HL-60 (cell line): ENCODE measurements around the gene UBTF.

ENCODE experiments used
- DNase-seq, 2 experiments: peaks; one replicate each; pipeline ENCODE4 v3.0.0-alpha.2; 2010 to 2020; ENCODE audit warnings: low read depth in 1 of 2, low spot score in 1 of 2
- H3K27ac ChIP-seq: fragments of 250-450 bp; sonication (Bioruptor Pico); replicated peaks from 2 replicates; pipeline ENCODE4 v1.5.1; 2020; ENCODE audit warnings: mild to moderate bottlenecking, moderate library complexity
- H3K27me3 ChIP-seq: fragments of 250-450 bp; sonication (Bioruptor Pico); 2 replicates; pipeline ENCODE4 v1.5.1; 2021; ENCODE audit warnings: mild to moderate bottlenecking, moderate library complexity; ENCODE audit not compliant: insufficient read depth, poor library complexity, severe bottlenecking
- H3K4me3 ChIP-seq: replicated peaks from 2 replicates; pipeline ENCODE4 v1.5.1; 2011; ENCODE audit warnings: mild to moderate bottlenecking, control low read depth, low read length; ENCODE audit not compliant: insufficient read depth
- CTCF ChIP-seq: IDR thresholded peaks from one replicate; pipeline ENCODE4 v1.5.1; 2011; ENCODE audit warnings: low read length, control low read depth, inconsistent platforms; ENCODE audit not compliant: insufficient read depth
- GABPA ChIP-seq: IDR thresholded peaks from 2 replicates; pipeline ENCODE4 v1.6.1; 2012; ENCODE audit warnings: low read depth
- POLR2AphosphoS5 ChIP-seq: IDR thresholded peaks from 2 replicates; pipeline ENCODE4 v1.6.1; 2012; ENCODE audit warnings: low read depth
- REST ChIP-seq: IDR thresholded peaks from 2 replicates; pipeline ENCODE4 v1.6.1; 2012; ENCODE audit warnings: low read depth; ENCODE audit not compliant: insufficient replicate concordance
- SPI1 ChIP-seq: IDR thresholded peaks from 2 replicates; pipeline ENCODE4 v1.6.1; 2012; ENCODE audit warnings: low read depth, mild to moderate bottlenecking, borderline replicate concordance

Gene UBTF

GRCh38 chr17:44167181-44167861, 52.2 kb downstream of the UBTF start:
- DNase-seq = no peak
- Histone ChIP-seq H3K27ac (no peak overlapping the region), H3K4me3 (no peak overlapping the region), H3K27me3 (no peaks in the 10 kb centered on the region)
- TF ChIP-seq SPI1 (no peak), POLR2AphosphoS5 (no peak), CTCF (no peak), GABPA (no peak), REST (no peak)

GRCh38 chr17:44164476-44164875, 55.0 kb downstream of the UBTF start:
- H3K27me3 ChIP-seq = no peaks in the 10 kb centered on the region
- no peak for TF ChIP-seq CTCF
- no peak for DNase-seq
- no peak overlapping the region for H3K27ac ChIP-seq
- H3K4me3 ChIP-seq = no peak overlapping the region

- TF ChIP-seq CTCF (no peak), GABPA (no peak), POLR2AphosphoS5 (no peak), SPI1 (no peak), REST (no peak)
- Histone ChIP-seq H3K4me3 (no peak overlapping the region), H3K27me3 (no peaks in the 10 kb centered on the region), H3K27ac (no peak overlapping the region)
- DNase-seq = no peak
Measured at GRCh38 chr17:44159519-44160210, 59.8 kb downstream of the UBTF start.

- Histone ChIP-seq H3K4me3 (no peak overlapping the region), H3K27me3 (no peaks in the 10 kb centered on the region), H3K27ac (no peak overlapping the region)
- TF ChIP-seq SPI1 = no peak
- TF ChIP-seq REST = no peak
- no peak for TF ChIP-seq CTCF
- TF ChIP-seq POLR2AphosphoS5 = no peak
- no peak for TF ChIP-seq GABPA
- DNase-seq = no peak
Measured at GRCh38 chr17:44155488-44155887, 64.0 kb downstream of the UBTF start.
